T-helper 1 cell treated with Interleukin-12 subunit alpha and Interleukin-12 subunit beta and Interleukin-4 antibody, amounts not matched to agents 30 μg/mL and 1 μg/mL, for 36 hours (primary cell): ENCODE results near the gene IQGAP1.

Experiments used
- H3K27ac Mint-ChIP-seq: one replicate; pipeline ENCODE4 v1.8.0; 2021; ENCODE audit warnings: mild to moderate bottlenecking, mixed read lengths
- H3K27me3 Mint-ChIP-seq: one replicate; pipeline ENCODE4 v1.8.0; 2021; ENCODE audit warnings: low read depth, mixed read lengths
- H3K36me3 Mint-ChIP-seq: one replicate; pipeline ENCODE4 v1.8.0; 2021; ENCODE audit warnings: low read depth, mixed read lengths
- H3K4me1 Mint-ChIP-seq: one replicate; pipeline ENCODE4 v1.8.0; 2021; ENCODE audit warnings: low read depth, mixed read lengths
- H3K4me3 Mint-ChIP-seq: one replicate; pipeline ENCODE4 v1.8.0; 2021; ENCODE audit warnings: mild to moderate bottlenecking, moderate library complexity, mixed read lengths
- H3K9me3 Mint-ChIP-seq: one replicate; pipeline ENCODE4 v1.8.0; 2021; ENCODE audit warnings: mixed read lengths

IQGAP1 gene

GRCh38 chr15:90423801-90424319 is 35.8 kb downstream of the IQGAP1 start:
- Mint-ChIP-seq H3K9me3 (no peaks in the 10 kb centered on the region), H3K36me3 (peaks cover 15% of the 10 kb centered on the region), H3K27me3 (no peaks in the 10 kb centered on the region), H3K27ac (no peak overlapping the region), H3K4me1 (peaks cover 35% of the 10 kb centered on the region), H3K4me3 (no peak overlapping the region)

GRCh38 chr15:90425726-90426346 is 37.8 kb downstream of the IQGAP1 start:
- peaks cover 23% of the 10 kb centered on the region for H3K36me3 Mint-ChIP-seq
- no peaks in the 10 kb centered on the region for H3K9me3 Mint-ChIP-seq
- no peak overlapping the region for H3K4me3 Mint-ChIP-seq
- H3K27me3 Mint-ChIP-seq: no peaks in the 10 kb centered on the region
- peaks cover 19% of the 10 kb centered on the region for H3K4me1 Mint-ChIP-seq
- no peak overlapping the region for H3K27ac Mint-ChIP-seq

- peaks cover 25% of the 10 kb centered on the region for H3K36me3 Mint-ChIP-seq
- H3K27me3 Mint-ChIP-seq: no peaks in the 10 kb centered on the region
- H3K27ac Mint-ChIP-seq: no peak overlapping the region
- peaks cover 20% of the 10 kb centered on the region for H3K4me1 Mint-ChIP-seq
- no peaks in the 10 kb centered on the region for H3K9me3 Mint-ChIP-seq
- no peak overlapping the region for H3K4me3 Mint-ChIP-seq
Measured at GRCh38 chr15:90427185-90427584, 39.1 kb downstream of the IQGAP1 start.

GRCh38 chr15:90432253-90432652 is 44.2 kb downstream of the IQGAP1 start:
- H3K27me3 Mint-ChIP-seq: no peaks in the 10 kb centered on the region
- H3K27ac Mint-ChIP-seq: no peak overlapping the region
- peaks cover 56% of the 10 kb centered on the region for H3K36me3 Mint-ChIP-seq
- no peaks in the 10 kb centered on the region for H3K9me3 Mint-ChIP-seq
- peaks cover 21% of the 10 kb centered on the region for H3K4me1 Mint-ChIP-seq
- H3K4me3 Mint-ChIP-seq: no peak overlapping the region

GRCh38 chr15:90435652-90436337 is 47.8 kb downstream of the IQGAP1 start:
- Mint-ChIP-seq H3K27me3 (no peaks in the 10 kb centered on the region), H3K9me3 (no peaks in the 10 kb centered on the region), H3K27ac (no peak overlapping the region), H3K4me1 (peaks cover 22% of the 10 kb centered on the region), H3K4me3 (no peak overlapping the region), H3K36me3 (peaks cover 49% of the 10 kb centered on the region)

- no peaks in the 10 kb centered on the region for H3K27me3 Mint-ChIP-seq
- peak overlapping the region; percentile 70 for H3K27ac Mint-ChIP-seq
- no peak overlapping the region for H3K4me3 Mint-ChIP-seq
- peaks cover 52% of the 10 kb centered on the region for H3K36me3 Mint-ChIP-seq
- peaks cover 20% of the 10 kb centered on the region for H3K4me1 Mint-ChIP-seq
- no peaks in the 10 kb centered on the region for H3K9me3 Mint-ChIP-seq
Measured at GRCh38 chr15:90436952-90437351, 48.9 kb downstream of the IQGAP1 start.

GRCh38 chr15:90437516-90437915 is 49.5 kb downstream of the IQGAP1 start:
- peaks cover 17% of the 10 kb centered on the region for H3K4me1 Mint-ChIP-seq
- H3K27me3 Mint-ChIP-seq: no peaks in the 10 kb centered on the region
- H3K27ac Mint-ChIP-seq: no peak overlapping the region
- peaks cover 47% of the 10 kb centered on the region for H3K36me3 Mint-ChIP-seq
- no peaks in the 10 kb centered on the region for H3K9me3 Mint-ChIP-seq
- no peak overlapping the region for H3K4me3 Mint-ChIP-seq

GRCh38 chr15:90439946-90440345 is 51.9 kb downstream of the IQGAP1 start:
- Mint-ChIP-seq H3K4me3 (no peak overlapping the region), H3K27ac (no peak overlapping the region), H3K27me3 (no peaks in the 10 kb centered on the region), H3K4me1 (peaks cover 13% of the 10 kb centered on the region), H3K9me3 (no peaks in the 10 kb centered on the region), H3K36me3 (peaks cover 32% of the 10 kb centered on the region)

- Mint-ChIP-seq H3K4me3 (no peak overlapping the region), H3K4me1 (peaks cover 8% of the 10 kb centered on the region), H3K27ac (no peak overlapping the region), H3K36me3 (peaks cover 32% of the 10 kb centered on the region), H3K27me3 (no peaks in the 10 kb centered on the region), H3K9me3 (no peaks in the 10 kb centered on the region)
Measured at GRCh38 chr15:90441027-90441426, 53.0 kb downstream of the IQGAP1 start.

GRCh38 chr15:90442423-90442822 is 54.4 kb downstream of the IQGAP1 start:
- H3K27me3 Mint-ChIP-seq: no peaks in the 10 kb centered on the region
- H3K4me1 Mint-ChIP-seq: peaks cover 3% of the 10 kb centered on the region
- H3K4me3 Mint-ChIP-seq: no peak overlapping the region
- H3K27ac Mint-ChIP-seq: no peak overlapping the region
- H3K9me3 Mint-ChIP-seq: no peaks in the 10 kb centered on the region
- H3K36me3 Mint-ChIP-seq: peaks cover 31% of the 10 kb centered on the region

GRCh38 chr15:90449206-90449735 is 61.2 kb downstream of the IQGAP1 start:
- H3K4me1 Mint-ChIP-seq: peaks cover 5% of the 10 kb centered on the region
- no peak overlapping the region for H3K27ac Mint-ChIP-seq

GRCh38 chr15:90451053-90451850 is 63.2 kb downstream of the IQGAP1 start:
- H3K4me1 Mint-ChIP-seq: peaks cover 4% of the 10 kb centered on the region
- H3K27ac Mint-ChIP-seq: no peak overlapping the region
- no peaks in the 10 kb centered on the region for H3K27me3 Mint-ChIP-seq
- H3K4me3 Mint-ChIP-seq: no peak overlapping the region
- H3K36me3 Mint-ChIP-seq: peaks cover 62% of the 10 kb centered on the region
- H3K9me3 Mint-ChIP-seq: no peaks in the 10 kb centered on the region

More at GRCh38 chr15:90449206-90449735, 61.2 kb downstream of the IQGAP1 start:
- Mint-ChIP-seq H3K36me3 (peaks cover 60% of the 10 kb centered on the region), H3K9me3 (no peaks in the 10 kb centered on the region), H3K4me3 (no peak overlapping the region), H3K27me3 (no peaks in the 10 kb centered on the region)

- no peaks in the 10 kb centered on the region for H3K9me3 Mint-ChIP-seq
- H3K36me3 Mint-ChIP-seq: peaks cover 71% of the 10 kb centered on the region
- no peaks in the 10 kb centered on the region for H3K27me3 Mint-ChIP-seq
- H3K27ac Mint-ChIP-seq: no peak overlapping the region
- H3K4me3 Mint-ChIP-seq: no peak overlapping the region
- H3K4me1 Mint-ChIP-seq: peaks cover 14% of the 10 kb centered on the region
Measured at GRCh38 chr15:90456236-90456635, 68.2 kb downstream of the IQGAP1 start.

GRCh38 chr15:90458061-90458460 is 70.0 kb downstream of the IQGAP1 start:
- Mint-ChIP-seq H3K9me3 (no peaks in the 10 kb centered on the region), H3K36me3 (peaks cover 69% of the 10 kb centered on the region), H3K4me1 (peaks cover 18% of the 10 kb centered on the region), H3K4me3 (no peak overlapping the region), H3K27ac (no peak overlapping the region), H3K27me3 (no peaks in the 10 kb centered on the region)
